HG02759 (cell line): ENCODE measurements around the gene C22orf23.
"Not testable (repeated sequence)": the region's sequence is repeated elsewhere in the genome, so short reads cannot be mapped to it uniquely, and the experiment has no call there.

Experiments used
- ATAC-seq: cut with Tn5 transposase; IDR thresholded peaks from one replicate; pipeline ENCODE4 v1.9.1; 2021; ENCODE audit warnings: mild to moderate bottlenecking, moderate library complexity; ENCODE audit not compliant: unreplicated experiment

C22orf23 gene

GRCh38 chr22:37982938-37983859, 29.8 kb upstream of the C22orf23 start:
- ATAC-seq: no peak

GRCh38 chr22:37982151-37982785, 28.9 kb upstream of the C22orf23 start:
- no peak for ATAC-seq

- no peak for ATAC-seq
These were observed 28.0 kb upstream of the C22orf23 start for GRCh38 chr22:37981282-37982011.

DNA sequence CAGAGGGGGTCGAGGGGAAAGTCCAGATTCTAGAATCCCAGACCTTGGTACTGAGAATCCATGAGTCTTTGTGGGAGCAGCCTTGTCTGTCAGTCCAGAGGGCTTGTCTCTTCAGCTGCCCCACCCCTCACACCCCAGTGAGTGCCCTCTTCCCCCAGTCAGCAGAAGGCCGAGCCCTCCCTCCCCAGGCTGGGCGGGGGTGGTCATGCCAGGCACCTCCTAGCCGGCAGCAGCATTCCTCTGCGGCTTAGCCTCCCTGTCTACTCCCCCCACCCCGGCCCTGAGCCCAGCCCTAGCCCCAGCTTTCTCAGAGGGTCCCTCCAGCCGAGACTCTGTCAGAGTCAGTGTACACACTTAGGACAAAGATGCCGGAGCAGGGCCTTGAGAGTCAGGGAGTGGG, 26.4 kb upstream of the C22orf23 start:
- no peak for ATAC-seq

GRCh38 chr22:37976547-37976946, 23.1 kb upstream of the C22orf23 start:
- ATAC-seq: no peak

DNA sequence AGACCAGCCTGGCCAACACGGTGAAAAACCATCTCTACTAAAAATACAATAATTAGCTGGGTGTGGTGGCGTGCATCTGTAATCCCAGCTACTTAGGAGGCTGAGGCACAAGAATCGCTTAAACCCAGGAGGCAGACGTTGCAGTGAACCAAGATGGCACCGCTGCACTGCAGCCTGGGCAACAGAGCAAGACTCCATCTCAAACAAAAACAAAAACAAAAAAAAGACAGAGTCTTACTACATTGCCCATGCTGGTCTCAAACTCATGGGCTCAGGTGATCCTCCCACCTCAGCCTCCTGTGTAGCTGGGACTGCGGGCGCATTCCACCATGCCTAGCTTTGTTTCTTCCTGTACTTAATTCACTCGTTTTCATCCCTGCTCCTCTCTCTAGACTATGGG, 22.6 kb upstream of the C22orf23 start:
- ATAC-seq: not testable (repeated sequence)

DNA sequence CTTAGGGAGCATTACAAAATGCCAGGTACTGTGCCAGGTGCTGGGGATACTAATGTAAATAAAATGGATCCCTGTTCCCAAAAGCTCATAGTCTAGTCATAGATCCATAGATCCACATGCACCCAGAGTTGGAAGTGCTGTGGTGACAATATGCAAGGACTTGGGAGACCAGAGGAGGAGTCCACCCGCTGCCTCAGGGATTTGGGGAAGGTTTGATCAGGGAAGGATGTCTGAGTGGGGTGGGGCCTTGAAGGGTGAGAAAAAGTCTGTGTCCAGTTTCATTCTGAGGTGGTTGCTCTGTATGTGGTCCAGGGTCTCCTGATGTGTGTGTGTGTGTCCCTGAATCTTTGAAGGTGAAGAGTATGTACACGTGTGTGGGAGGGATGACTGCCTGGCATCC, 21.8 kb upstream of the C22orf23 start:
- no peak for ATAC-seq

DNA sequence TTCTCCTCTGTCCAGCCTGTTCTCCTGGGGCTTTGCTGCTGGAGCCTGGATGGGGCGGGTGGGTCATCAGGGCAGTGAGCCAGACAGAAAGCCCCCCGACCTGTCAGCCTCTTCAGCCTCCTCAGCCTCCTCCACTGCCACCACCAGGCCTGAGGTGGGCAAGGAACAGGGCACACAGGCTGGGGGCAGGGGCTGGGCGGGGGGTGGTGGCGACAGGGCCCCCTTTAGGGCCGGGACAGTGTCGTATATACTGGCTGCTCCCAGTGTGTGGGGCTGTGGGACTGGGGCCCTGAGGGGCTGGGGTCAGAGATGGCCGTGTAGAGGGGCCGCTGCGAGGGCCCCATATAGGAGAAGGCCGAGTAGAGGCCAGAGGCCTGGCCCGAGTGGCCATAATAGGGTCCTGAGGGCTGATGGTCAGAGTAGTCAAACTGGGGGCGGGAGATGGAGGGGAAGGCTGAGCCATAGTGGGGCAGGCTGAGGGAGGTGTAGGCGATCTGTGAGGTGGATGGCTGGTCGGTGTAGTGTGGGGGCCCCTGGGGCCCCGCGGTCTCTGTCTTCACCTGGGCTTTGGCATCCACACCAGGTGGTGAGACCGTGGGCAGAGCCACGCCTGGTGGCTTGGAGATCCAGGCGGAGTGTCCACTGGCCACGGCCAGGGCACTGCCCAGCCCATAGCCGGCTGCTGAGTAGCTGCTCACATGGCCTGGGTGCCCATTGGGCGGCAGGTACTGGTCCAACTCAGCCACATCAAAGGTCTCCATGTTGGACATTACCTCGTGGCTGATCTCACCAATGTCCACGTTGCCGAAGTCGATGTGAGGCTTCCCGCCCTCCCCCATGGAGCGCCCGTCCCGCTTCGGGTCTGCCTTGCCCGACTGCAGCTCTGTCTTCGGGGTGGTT, 20.1 kb upstream of the C22orf23 start:
- no peak for ATAC-seq

DNA sequence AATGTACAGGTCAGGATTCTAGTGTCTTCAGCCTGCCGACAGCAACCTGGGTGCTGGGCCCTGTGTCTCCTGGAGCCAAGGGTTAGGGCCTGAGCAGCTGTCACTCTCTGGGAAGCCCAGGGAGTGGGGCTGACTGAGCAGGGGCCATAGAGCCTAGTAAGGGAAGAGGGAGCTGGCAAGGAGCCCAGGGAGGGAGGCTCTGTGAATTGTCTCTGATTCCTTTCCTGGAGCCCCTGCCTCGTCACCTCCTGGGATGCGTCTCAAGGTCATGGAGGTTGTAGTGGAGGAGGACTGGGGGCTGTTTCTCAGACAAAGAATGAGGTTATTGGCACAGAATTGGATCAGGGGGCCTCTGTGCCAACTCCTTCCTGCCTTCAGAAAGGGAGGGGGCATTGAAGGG, 19.1 kb upstream of the C22orf23 start:
- no peak for ATAC-seq

- no peak for ATAC-seq
These were observed 18.4 kb upstream of the C22orf23 start for GRCh38 chr22:37971475-37972434.

DNA sequence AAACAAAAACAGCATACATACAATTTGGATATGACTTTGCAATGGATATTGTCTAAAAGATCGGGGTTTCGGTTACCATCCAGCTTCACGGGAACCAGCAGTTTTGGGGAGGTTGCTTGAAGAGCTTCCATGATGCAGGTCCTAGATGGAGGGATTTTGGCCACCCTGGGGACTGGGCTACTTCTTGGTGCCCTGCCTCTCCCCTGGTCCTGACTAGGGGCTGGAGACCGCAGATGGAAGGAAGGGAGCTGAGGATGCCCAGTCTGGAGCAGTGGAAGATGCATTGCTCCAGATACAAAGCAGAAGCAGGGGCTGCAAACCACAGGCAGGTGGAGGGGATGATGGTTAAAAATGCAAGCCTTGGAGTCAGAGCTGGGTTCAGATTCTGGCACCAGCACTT, 17.5 kb upstream of the C22orf23 start:
- ATAC-seq: no peak

DNA sequence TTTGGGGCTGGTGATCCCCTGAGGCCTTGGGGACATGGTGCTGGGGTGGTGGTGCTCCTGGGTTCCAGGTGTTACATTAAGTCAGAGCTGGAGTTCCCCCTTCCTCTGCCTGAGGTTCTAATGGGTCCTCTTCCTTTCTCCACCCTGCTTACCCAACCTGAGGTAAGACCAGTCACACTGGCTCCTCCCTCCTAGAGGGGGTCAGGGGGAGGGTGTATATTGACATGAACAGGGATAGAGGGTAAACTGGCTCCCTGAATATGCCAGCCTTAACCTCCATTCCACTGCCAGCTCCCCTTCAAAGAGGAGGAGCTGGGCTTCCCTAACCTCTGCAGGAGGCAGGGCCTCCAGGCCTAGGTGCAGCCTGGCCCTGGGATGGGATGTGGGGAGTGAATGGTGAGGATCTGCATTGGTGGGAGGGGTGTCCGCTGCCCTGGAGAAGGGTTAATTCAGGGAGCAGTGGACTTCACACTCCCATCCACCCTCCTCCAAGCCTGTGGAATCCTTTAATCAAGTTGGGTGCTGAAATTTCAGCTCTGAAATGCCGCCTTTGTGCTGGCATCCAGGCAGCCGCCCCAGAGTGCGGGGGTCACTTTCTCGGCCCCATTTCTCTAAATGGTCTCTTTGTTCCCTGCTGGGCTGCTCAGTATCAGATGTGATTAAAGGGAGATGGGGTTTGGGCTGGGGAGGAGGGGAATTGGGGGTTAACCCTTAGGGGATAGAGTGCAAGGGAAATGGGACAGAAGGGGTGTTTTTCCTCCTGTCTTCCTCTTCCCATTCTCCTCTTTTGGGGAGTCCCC, 15.3 kb upstream of the C22orf23 start:
- no peak for ATAC-seq

- ATAC-seq: no peak
These were observed 14.4 kb upstream of the C22orf23 start for GRCh38 chr22:37967637-37968451.

- ATAC-seq: no peak
These were observed 13.7 kb upstream of the C22orf23 start for GRCh38 chr22:37967147-37967546.

GRCh38 chr22:37965940-37966664, 12.7 kb upstream of the C22orf23 start:
- no peak for ATAC-seq

GRCh38 chr22:37961062-37961461, 7.7 kb upstream of the C22orf23 start:
- no peak for ATAC-seq

GRCh38 chr22:37959231-37959825, 5.9 kb upstream of the C22orf23 start:
- ATAC-seq: no peak
